WTC11 (cell line): ENCODE data around the gene FBN3. TPM values are rescaled to one million over a fixed set of nuclear protein-coding genes. Genes with fewer than 3 reads are reported as not detected.

Experiments
- ATAC-seq: fragments of 200-7000 bp; cut with Tn5 transposase; 2 replicates; pipeline ENCODE4 v1.10.0; 2021; ENCODE audit warnings: mild to moderate bottlenecking, moderate library complexity
- CTCF ChIA-PET: fragments of 300-600 bp; sonication (Branson Sonifier 250); formaldehyde crosslinking; loops from one replicate; lab custom pipeline; 2021; ENCODE audit warnings: antibody characterized with exemption; lab: Charles Lee
- POLR2A ChIA-PET: fragments of 350-600 bp; sonication (Branson Sonifier 250); formaldehyde crosslinking; loops from one replicate; lab custom pipeline; 2021; ENCODE audit warnings: antibody characterized with exemption; lab: Charles Lee
- DNase-seq: peaks from one replicate; pipeline ENCODE4 v3.0.0; 2021; ENCODE audit warnings: low spot score
- H3K27ac Mint-ChIP-seq: 2 replicates; pipeline ENCODE4 v1.8.0; 2021; ENCODE audit warnings: mixed read lengths
- H3K27me3 Mint-ChIP-seq: 2 replicates; pipeline ENCODE4 v1.8.0; 2021; ENCODE audit warnings: low read depth, mild to moderate bottlenecking, moderate library complexity, mixed read lengths
- H3K36me3 Mint-ChIP-seq: 2 replicates; pipeline ENCODE4 v1.8.0; 2021; ENCODE audit warnings: mixed read lengths
- H3K4me1 Mint-ChIP-seq: 2 replicates; pipeline ENCODE4 v1.8.0; 2022; ENCODE audit warnings: mixed read lengths
- H3K4me3 Mint-ChIP-seq: 2 replicates; pipeline ENCODE4 v1.8.0; 2021; ENCODE audit warnings: mild to moderate bottlenecking, moderate library complexity, mixed read lengths
- H3K9me3 Mint-ChIP-seq: 2 replicates; pipeline ENCODE4 v1.8.0; 2021; ENCODE audit warnings: mixed read lengths
- CBFB ChIP-seq: sonication (generic); formaldehyde crosslinking; IDR thresholded peaks from 2 replicates; pipeline ENCODE4 v1.8.1; 2022; ENCODE audit warnings: mild to moderate bottlenecking, low read depth, missing genetic modification reagents
- EMX1 ChIP-seq: fragments of 250-450 bp; sonication (Bioruptor Pico); IDR thresholded peaks from 2 replicates; pipeline ENCODE4 v1.8.0; 2021; ENCODE audit warnings: mild to moderate bottlenecking
- FOXP1 ChIP-seq: sonication (generic); formaldehyde crosslinking; IDR thresholded peaks from 2 replicates; pipeline ENCODE4 v1.8.0; 2022; ENCODE audit warnings: missing genetic modification reagents, mild to moderate bottlenecking, moderate library complexity, borderline replicate concordance
- GTF2I ChIP-seq: fragments of 250-450 bp; sonication (Bioruptor Pico); conservative IDR thresholded peaks from 2 replicates; pipeline ENCODE4 v1.4.0; 2021; ENCODE audit warnings: mild to moderate bottlenecking
- JAZF1 ChIP-seq: fragments of 250-450 bp; sonication (Bioruptor Pico); IDR thresholded peaks from 2 replicates; pipeline ENCODE4 v1.9.0; 2021; ENCODE audit warnings: moderate library complexity, mild to moderate bottlenecking, inconsistent platforms
- KAT7 ChIP-seq: sonication (generic); formaldehyde crosslinking; IDR thresholded peaks from 2 replicates; pipeline ENCODE4 v1.8.1; 2023; ENCODE audit warnings: missing genetic modification reagents, mild to moderate bottlenecking, borderline replicate concordance
- MAX ChIP-seq: sonication (generic); formaldehyde crosslinking; IDR thresholded peaks from 2 replicates; pipeline ENCODE4 v1.8.0; 2022; ENCODE audit warnings: mild to moderate bottlenecking, missing genetic modification reagents
- MXD4 ChIP-seq: fragments of 250-450 bp; sonication (Bioruptor Pico); IDR thresholded peaks from 2 replicates; pipeline ENCODE4 v1.8.0; 2021; ENCODE audit warnings: mild to moderate bottlenecking, moderate library complexity, borderline replicate concordance
- MYBL2 ChIP-seq: sonication (generic); formaldehyde crosslinking; IDR thresholded peaks from 2 replicates; pipeline ENCODE4 v1.8.1; 2023; ENCODE audit warnings: mild to moderate bottlenecking, moderate library complexity, missing genetic modification reagents
- NFE2L1 ChIP-seq: sonication (generic); formaldehyde crosslinking; IDR thresholded peaks from 2 replicates; pipeline ENCODE4 v1.8.1; 2023; ENCODE audit warnings: missing genetic modification reagents
- NR1H2 ChIP-seq: sonication (generic); formaldehyde crosslinking; IDR thresholded peaks from 2 replicates; pipeline ENCODE4 v1.9.0; 2021; ENCODE audit warnings: mild to moderate bottlenecking, moderate library complexity, missing genetic modification reagents
- TP53 ChIP-seq: sonication (generic); formaldehyde crosslinking; IDR thresholded peaks from 2 replicates; pipeline ENCODE4 v1.8.1; 2023; ENCODE audit warnings: mild to moderate bottlenecking, missing genetic modification reagents
- USF1 ChIP-seq: sonication (generic); formaldehyde crosslinking; IDR thresholded peaks from 2 replicates; pipeline ENCODE4 v1.8.0; 2022; ENCODE audit warnings: mild to moderate bottlenecking, missing genetic modification reagents
- ZBTB43 ChIP-seq: sonication (generic); formaldehyde crosslinking; IDR thresholded peaks from 2 replicates; pipeline ENCODE4 v1.8.1; 2023; ENCODE audit warnings: mild to moderate bottlenecking, missing genetic modification reagents
- ZNF138 ChIP-seq: sonication (generic); formaldehyde crosslinking; conservative IDR thresholded peaks from 2 replicates; pipeline ENCODE4 v1.8.1; 2022; ENCODE audit warnings: mild to moderate bottlenecking, moderate library complexity, missing genetic modification reagents
- ZNF263 ChIP-seq: sonication (generic); formaldehyde crosslinking; IDR thresholded peaks from 2 replicates; pipeline ENCODE4 v1.8.1; 2022; ENCODE audit warnings: low read depth, mild to moderate bottlenecking, moderate library complexity, missing genetic modification reagents
- total RNA-seq: library from RNA; stranded (reverse); gene quantifications from 3 replicates; pipeline ENCODE4 v1.2.3, GENCODE V29; 2021
- TF ChIP-seq, protein P1 (sequence below): sonication (generic); formaldehyde crosslinking; IDR thresholded peaks from 2 replicates; pipeline ENCODE4 v1.8.1; 2023; ENCODE audit warnings: mild to moderate bottlenecking, missing genetic modification reagents, borderline replicate concordance
- TF ChIP-seq, protein P2 (sequence below): fragments of 250-450 bp; sonication (Bioruptor Pico); IDR thresholded peaks from 2 replicates; pipeline ENCODE4 v1.9.0; 2021; ENCODE audit warnings: mild to moderate bottlenecking
- TF ChIP-seq, protein P3 (sequence below): sonication (generic); formaldehyde crosslinking; IDR thresholded peaks from 2 replicates; pipeline ENCODE4 v1.8.1; 2023; ENCODE audit warnings: mild to moderate bottlenecking, missing genetic modification reagents, moderate library complexity
- TF ChIP-seq, protein P4 (sequence below): sonication (generic); formaldehyde crosslinking; IDR thresholded peaks from 2 replicates; pipeline ENCODE4 v1.8.1; 2022; ENCODE audit warnings: mild to moderate bottlenecking, missing genetic modification reagents, moderate library complexity, borderline replicate concordance

The FBN3 gene
- total RNA-seq, 1 experiment from 2014 or later = 54.8 TPM

- ChIA-PET CTCF (interaction anchor here (0.6 to 1.6 kb wide), 3 partner anchors 12 to 129 kb away, joined by 3 to 7 read pairs (median 5); no protein-coding TSS in a partner anchor), POLR2A (no interaction called here)
- ATAC-seq = no peak
- Mint-ChIP-seq H3K9me3 (no peaks in the 10 kb centered on the region), H3K4me1 (peaks cover 46% of the 10 kb centered on the region), H3K27me3 (no peaks in the 10 kb centered on the region; the same call in 1 of the 2 replicates), H3K27ac (0 out of 2 replicates have a peak overlapping the region, but pooled peaks have one; percentile 38), H3K36me3 (peaks cover 2% of the 10 kb centered on the region; the same call in 1 of the 2 replicates), H3K4me3 (no peak overlapping the region)
- TF ChIP-seq ZNF263 (CRISPR knock-in tag) = no peak
- no peak for TF ChIP-seq ZNF138 (CRISPR knock-in tag)
- TF ChIP-seq NR1H2 (CRISPR knock-in tag) = no peak
- no peak for TF ChIP-seq MAX
- no peak for TF ChIP-seq KAT7 (CRISPR knock-in tag)
- TF ChIP-seq USF1 (CRISPR knock-in tag) = no peak
- TF ChIP-seq JAZF1 (CRISPR knock-in tag) = no peak
- TF ChIP-seq, protein P1, sequence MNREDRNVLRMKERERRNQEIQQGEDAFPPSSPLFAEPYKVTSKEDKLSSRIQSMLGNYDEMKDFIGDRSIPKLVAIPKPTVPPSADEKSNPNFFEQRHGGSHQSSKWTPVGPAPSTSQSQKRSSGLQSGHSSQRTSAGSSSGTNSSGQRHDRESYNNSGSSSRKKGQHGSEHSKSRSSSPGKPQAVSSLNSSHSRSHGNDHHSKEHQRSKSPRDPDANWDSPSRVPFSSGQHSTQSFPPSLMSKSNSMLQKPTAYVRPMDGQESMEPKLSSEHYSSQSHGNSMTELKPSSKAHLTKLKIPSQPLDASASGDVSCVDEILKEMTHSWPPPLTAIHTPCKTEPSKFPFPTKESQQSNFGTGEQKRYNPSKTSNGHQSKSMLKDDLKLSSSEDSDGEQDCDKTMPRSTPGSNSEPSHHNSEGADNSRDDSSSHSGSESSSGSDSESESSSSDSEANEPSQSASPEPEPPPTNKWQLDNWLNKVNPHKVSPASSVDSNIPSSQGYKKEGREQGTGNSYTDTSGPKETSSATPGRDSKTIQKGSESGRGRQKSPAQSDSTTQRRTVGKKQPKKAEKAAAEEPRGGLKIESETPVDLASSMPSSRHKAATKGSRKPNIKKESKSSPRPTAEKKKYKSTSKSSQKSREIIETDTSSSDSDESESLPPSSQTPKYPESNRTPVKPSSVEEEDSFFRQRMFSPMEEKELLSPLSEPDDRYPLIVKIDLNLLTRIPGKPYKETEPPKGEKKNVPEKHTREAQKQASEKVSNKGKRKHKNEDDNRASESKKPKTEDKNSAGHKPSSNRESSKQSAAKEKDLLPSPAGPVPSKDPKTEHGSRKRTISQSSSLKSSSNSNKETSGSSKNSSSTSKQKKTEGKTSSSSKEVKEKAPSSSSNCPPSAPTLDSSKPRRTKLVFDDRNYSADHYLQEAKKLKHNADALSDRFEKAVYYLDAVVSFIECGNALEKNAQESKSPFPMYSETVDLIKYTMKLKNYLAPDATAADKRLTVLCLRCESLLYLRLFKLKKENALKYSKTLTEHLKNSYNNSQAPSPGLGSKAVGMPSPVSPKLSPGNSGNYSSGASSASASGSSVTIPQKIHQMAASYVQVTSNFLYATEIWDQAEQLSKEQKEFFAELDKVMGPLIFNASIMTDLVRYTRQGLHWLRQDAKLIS = no peak
- no peak for TF ChIP-seq MXD4 (CRISPR knock-in tag)
- no peak for TF ChIP-seq NFE2L1 (CRISPR knock-in tag)
- TF ChIP-seq EMX1 (CRISPR knock-in tag) = no peak
- no peak for TF ChIP-seq GTF2I (CRISPR knock-in tag)
- no peak for TF ChIP-seq ZBTB43 (CRISPR knock-in tag)
- TF ChIP-seq, protein P2, sequence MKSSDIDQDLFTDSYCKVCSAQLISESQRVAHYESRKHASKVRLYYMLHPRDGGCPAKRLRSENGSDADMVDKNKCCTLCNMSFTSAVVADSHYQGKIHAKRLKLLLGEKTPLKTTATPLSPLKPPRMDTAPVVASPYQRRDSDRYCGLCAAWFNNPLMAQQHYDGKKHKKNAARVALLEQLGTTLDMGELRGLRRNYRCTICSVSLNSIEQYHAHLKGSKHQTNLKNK = no peak
- TF ChIP-seq CBFB (CRISPR knock-in tag) = no peak
- TF ChIP-seq, protein P3, sequence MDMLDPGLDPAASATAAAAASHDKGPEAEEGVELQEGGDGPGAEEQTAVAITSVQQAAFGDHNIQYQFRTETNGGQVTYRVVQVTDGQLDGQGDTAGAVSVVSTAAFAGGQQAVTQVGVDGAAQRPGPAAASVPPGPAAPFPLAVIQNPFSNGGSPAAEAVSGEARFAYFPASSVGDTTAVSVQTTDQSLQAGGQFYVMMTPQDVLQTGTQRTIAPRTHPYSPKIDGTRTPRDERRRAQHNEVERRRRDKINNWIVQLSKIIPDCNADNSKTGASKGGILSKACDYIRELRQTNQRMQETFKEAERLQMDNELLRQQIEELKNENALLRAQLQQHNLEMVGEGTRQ (CRISPR knock-in tag) = no peak
- TF ChIP-seq TP53 (CRISPR knock-in tag) = no peak
- no peak for TF ChIP-seq FOXP1 (CRISPR knock-in tag)
- no peak for TF ChIP-seq MYBL2 (CRISPR knock-in tag)
- TF ChIP-seq, protein P4, sequence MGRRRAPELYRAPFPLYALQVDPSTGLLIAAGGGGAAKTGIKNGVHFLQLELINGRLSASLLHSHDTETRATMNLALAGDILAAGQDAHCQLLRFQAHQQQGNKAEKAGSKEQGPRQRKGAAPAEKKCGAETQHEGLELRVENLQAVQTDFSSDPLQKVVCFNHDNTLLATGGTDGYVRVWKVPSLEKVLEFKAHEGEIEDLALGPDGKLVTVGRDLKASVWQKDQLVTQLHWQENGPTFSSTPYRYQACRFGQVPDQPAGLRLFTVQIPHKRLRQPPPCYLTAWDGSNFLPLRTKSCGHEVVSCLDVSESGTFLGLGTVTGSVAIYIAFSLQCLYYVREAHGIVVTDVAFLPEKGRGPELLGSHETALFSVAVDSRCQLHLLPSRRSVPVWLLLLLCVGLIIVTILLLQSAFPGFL = no peak
- DNase-seq = no peak
These were observed 2.4 kb downstream of the FBN3 start for GRCh38 chr19:8146877-8147581.
